NCI-H446 treated with DMSO at 0.1 percent for 48 hours (cell line): ENCODE results near the gene CHRDL1.
"Not testable (repeated sequence)": the region's sequence is repeated elsewhere in the genome, so short reads cannot be mapped to it uniquely, and the experiment has no call there.

Experiments used
- DNase-seq: peaks from one replicate; lab custom pipeline; 2025; lab: John Stamatoyannopoulos, UW

The CHRDL1 gene

DNA sequence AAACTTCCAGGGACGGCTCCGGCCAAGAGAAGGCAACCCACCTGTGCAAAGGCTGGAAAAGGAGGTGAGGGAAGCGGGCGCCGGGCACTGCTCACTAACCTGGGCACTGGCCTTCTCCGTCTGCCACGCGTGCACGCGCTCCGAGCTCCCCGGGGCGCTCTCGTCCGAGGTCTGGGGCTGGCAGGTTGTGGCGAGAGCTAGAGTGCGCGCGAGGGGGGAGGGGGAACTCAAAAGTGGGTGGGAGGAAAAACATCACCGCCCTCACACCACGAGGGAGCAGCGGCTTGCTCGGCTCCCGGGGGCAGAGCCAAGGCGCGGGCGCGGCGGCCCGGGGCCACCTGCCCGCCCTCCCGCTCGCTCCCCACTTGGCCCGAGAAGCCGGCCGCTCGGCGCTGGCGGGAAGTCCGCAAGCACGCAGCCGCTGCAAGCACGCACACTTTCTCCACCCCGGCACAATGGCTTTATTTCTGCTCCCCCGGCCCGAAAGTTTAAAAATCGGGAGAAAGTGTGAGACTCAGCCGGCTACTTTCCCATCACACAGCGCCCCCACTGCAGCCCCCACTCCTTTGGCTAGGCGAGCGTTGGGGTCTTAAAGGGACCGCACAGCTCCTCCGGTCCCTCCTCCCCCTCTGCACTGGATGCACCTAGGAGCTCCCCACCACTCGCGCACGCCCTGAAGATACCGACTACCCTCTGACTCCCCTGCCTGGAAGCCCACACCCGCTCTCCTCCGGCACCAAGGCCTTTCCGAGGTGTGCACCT, at the start of gene CHRDL1:
TSS of gene CHRDL1 (minus strand) at position 173 of the 762 bp plus-strand sequence. CDS start 3,636 bp downstream, outside the sequence.
- no peak for DNase-seq

- no peak for DNase-seq
Measured at GRCh38 chrX:110836982-110837381, 41.4 kb upstream of the CHRDL1 start.

- no peak for DNase-seq
Measured at GRCh38 chrX:110836451-110836850, 40.8 kb upstream of the CHRDL1 start.

GRCh38 chrX:110836001-110836400, 40.4 kb upstream of the CHRDL1 start:
- DNase-seq: no peak

DNA sequence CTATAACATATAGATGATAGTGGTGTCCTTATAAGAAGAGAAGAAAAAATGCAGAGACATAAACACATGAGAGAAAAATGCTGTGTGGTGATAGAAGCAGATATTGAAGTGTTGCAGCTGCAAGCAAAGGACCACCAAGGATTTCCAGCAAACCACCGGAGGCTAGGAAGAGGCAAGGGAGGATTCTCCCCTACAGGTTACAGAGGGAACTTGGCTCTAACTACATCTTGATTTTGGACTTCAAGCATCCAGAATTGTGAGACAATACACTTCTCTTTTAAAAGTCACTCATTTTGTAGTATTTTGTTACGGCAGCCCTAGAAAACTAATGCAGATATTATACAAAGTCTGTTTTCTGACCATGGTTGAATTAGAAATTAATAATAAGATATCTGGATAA, 30.4 kb upstream of the CHRDL1 start:
- DNase-seq: no peak

DNA sequence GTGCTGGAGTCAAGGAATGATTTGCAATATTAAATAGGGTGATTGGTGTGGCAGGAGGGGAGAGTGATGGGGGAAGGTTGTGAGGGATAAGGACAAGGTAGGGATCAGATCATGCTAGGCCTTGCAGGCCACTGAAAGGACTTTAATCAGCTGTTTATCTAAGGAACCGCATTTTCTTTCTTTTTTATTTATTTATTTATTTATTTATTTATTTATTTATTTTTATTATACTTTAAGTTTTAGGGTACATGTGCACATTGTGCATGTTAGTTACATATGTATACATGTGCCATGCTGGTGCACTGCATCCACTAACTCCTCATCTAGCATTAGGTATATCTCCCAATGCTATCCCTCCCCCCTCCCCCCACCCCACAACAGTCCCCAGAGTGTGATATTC, 20.9 kb upstream of the CHRDL1 start:
- not testable (repeated sequence) for DNase-seq

- no peak for DNase-seq
Measured at GRCh38 chrX:110806145-110806544, 10.5 kb upstream of the CHRDL1 start.

- no peak for DNase-seq
Measured at GRCh38 chrX:110805303-110805702, 9.7 kb upstream of the CHRDL1 start.

DNA sequence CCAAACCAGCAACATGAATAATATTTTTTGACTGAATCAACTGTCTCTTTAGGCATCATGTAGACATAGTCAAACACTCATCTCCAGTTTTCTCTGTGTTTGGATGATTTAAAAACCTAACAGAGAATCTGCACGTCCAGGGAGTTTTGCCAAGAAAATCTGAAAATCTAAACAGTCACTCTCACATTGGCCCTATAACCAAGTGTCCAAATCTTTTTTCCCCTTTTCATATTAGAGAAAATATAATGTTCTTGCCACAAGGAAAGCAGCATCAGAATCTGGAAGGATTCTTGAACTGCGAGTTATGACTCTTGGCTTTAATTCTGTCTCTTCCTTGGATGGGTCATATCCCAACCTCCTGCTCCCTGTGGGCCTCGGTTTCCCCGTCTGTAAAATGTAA, 8.8 kb upstream of the CHRDL1 start:
- DNase-seq: no peak

DNA sequence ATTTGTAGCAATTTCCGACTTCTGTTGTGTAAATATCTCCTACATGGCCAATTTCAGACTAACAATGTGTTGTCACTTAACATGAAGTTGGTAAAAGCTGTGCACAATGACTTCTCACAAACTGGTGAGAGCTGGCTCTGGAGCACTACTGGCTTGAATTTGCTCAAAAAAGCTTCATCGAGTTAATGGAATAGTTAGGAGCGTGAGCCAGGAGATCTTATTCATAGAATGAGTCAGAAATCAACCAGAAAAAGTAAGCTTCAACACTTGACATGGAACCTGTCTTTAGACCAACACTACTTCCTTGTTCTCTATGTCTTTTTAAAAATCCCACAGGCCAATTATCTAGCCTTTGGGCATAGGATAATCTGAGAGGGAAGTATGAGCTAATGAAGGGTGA, 7.9 kb upstream of the CHRDL1 start:
- no peak for DNase-seq

- DNase-seq: no peak
Measured at GRCh38 chrX:110796407-110796697, 735 bp upstream of the CHRDL1 start.

- no peak for DNase-seq
Measured at GRCh38 chrX:110794601-110795000, 1.0 kb downstream of the CHRDL1 start.

DNA sequence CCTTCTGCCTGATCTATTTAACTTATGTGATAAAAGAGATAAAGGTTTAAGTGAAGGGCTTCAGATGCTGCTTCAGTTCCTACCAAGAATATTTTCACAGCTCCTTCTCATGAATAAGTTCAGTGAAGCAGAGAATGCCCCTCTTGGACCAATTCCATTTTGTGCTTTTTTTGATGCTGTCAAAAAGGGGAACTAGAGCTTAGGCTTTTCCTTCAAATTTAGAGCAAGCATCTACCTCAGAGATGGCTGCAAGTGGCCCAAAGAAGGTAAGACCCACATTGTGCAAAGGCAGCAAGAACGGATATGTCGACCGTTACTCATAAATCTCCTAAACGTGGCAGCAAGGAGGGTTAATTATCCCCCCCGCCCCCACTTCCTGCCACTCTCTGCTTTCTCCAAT, 4.5 kb downstream of the CHRDL1 start:
- DNase-seq: no peak

DNA sequence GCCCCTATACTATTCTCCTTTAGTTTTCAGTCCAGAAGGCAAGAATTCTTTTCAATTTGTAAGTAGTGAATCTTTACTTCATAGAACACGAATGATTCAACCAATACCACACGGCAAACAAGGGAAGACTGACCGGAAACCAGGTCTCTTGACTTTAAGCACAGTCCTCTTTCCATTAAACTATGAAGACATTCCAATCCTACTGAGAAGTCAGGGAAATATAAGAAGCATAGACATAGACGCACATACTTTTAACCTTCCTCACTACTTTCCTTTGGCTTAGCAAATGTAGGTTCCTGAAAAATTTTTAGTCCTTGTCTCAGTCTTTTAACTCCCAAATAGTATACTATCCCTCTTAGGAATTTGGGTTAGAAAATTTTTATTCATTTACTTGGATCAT, 9.1 kb downstream of the CHRDL1 start:
- DNase-seq: no peak

GRCh38 chrX:110759785-110760184, 35.8 kb downstream of the CHRDL1 start:
- DNase-seq: no peak

GRCh38 chrX:110758781-110759422, 36.7 kb downstream of the CHRDL1 start:
- DNase-seq: no peak

- DNase-seq: no peak
Measured at GRCh38 chrX:110755611-110756010, 40.0 kb downstream of the CHRDL1 start.

DNA sequence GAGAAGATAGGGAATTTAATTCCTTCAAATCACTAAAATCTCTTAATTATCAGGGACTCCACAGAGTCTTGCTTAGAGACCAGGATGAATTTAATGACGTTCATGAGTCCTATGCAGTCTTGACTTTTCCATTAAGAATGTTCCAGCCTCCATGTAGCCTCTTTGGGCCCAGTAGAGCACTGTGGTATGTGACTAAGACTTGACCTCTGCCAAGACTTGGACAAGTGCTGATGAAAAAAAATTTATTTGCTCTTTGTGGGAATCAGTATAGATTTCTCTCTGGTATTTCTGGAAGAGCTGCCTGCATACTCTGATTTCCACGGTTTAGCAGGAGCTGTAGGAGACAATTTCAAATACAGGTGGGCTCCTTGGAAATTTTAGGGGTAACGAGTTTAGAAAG, 40.6 kb downstream of the CHRDL1 start:
- no peak for DNase-seq

DNA sequence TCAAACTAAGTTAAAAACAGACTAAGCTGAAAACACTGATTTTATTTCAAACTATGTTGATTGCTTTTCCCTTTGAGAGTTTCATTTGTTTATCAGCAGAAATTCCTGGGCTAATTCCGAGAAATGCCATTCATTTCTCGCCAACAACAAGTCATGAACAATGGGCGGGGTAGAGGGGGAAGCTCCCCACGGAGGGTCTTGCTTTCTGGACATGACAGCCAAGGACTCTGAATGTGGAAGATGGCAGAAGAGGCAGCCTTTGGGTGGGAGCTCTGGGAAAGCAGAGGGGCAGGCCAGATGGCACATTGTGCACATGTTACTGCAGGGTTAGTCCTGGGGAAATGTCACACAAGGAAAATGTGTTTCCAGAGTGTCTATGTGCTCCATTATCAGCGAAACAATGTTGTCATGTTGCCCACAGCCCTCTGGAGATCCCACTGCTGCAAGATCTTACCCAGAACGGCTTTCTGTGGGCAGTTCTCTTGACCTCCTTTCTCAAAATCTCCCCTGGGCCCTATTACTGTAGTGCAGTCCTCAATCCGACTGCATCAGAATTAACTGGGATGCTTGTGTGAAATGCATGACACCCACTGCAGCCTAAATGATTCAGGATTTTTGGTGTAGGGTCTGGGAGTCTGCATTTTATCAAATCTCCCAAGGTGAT, 45.0 kb downstream of the CHRDL1 start:
- DNase-seq: no peak

DNA sequence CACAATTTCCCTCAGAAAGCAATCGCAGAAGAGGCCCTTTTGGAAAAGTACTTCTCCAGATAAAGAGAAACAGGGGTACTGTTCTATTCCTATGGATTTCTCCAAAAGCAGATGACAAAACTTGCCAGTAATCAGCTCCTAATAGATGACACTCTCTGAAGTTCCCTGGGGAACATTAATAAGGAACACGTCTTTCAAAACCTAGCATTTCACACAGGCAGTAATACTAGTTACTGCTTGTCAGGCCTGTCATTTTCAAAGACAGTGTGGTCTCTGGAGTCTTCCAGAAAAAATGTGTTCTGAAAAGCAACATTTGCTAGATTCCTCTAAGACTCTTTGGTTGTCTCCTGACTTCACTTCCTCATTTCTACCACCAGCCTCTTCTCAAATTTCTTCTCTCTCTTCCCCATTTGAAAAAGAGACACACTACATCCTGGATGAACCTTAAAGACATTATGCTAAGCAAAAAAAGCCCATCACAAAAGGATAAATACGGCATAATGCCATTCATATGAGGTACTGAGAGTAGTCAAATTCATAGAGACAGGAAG, 47.3 kb downstream of the CHRDL1 start:
- DNase-seq: no peak

DNA sequence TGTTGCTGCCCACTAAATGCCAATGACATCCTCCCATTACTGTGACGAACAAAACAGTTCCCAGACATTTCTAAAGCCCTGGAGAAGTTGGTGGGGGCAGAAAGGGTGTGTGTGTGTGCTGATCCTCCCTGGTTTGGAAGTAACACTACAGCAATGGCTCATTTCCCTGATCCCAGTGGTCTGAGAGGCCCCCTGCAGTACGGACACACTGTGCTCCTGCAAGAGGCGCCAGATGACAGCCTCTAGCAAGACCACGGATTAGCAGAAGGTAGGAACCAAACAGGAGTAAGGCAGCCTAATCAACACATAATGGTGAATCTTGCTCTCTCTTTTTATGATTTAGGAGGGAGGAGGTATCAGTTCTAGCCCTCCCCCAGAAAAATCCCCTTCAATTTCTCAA, 49.6 kb downstream of the CHRDL1 start:
- DNase-seq: no peak

DNA sequence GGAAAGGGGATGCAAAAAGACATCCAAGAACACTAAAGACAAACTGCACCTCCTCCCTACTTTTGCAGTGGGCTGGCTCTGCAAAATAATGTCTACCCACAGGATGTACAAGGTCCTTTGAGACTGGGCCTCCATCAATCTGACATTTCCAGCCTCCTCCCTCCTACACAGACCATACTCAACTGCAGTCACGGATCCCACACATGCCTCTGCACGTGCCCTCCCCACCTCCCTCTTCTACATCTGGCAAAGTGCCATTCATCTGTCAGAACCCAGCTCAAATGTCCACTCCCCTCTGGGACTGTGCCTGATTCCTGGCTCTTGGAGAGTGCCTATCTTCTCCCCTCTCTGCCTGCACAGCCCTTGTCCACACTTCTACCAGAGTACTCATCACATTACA, 50.3 kb downstream of the CHRDL1 start:
- no peak for DNase-seq

DNA sequence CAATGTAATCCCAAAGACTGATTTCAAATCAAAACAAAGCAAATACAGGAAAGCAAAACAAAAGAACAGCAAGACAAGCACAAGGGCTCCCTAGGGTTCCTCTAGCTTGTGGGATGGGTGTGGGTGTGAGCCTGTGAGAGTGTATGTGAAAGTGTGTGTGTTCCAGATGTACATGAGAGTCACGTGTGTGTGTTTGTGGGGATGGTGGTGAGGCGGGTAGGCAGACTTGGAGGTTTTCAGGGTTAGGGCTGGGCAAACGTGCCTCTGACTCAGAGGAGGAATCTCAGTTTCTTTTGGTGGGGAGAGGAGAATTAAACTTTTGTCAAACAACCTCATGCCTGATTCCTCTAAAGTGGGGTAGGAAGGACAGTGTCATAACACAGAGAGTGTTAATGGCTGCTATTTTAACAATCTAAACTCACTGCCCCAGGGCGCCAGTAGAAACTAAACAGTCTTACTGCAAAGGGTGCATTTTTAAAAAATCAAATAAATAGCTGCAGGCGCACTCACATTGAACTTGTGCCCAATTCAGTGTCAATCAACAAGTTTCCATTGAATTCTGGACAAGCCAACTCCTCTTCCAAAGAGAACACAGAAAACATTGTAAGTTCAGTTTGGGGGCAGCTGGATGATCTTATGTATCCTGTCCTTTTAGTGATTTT, 51.8 kb downstream of the CHRDL1 start:
- no peak for DNase-seq
